Stomach smooth muscle (tissue), 2 donors: ENCODE measurements around the gene IGFL1.
"Not testable (repeated sequence)": the region's sequence is repeated elsewhere in the genome, so short reads cannot be mapped to it uniquely, and the experiment has no call there.

Source experiments
- H3K27ac ChIP-seq: one replicate; pipeline ENCODE4 v1.7.0; 2013; ENCODE audit warnings: mild to moderate bottlenecking, low read length, inconsistent platforms
- H3K27me3 ChIP-seq, 2 donors: one replicate each; pipeline ENCODE4 v1.7.0; 2013; ENCODE audit warnings: low read length in 2 of 2; ENCODE audit not compliant: insufficient read depth in 2 of 2, control insufficient read depth in 1 of 2
- H3K36me3 ChIP-seq, 2 donors: one replicate each; pipeline ENCODE4 v1.7.0; 2013; ENCODE audit warnings: low read length in 2 of 2; ENCODE audit not compliant: control insufficient read depth in 2 of 2, insufficient read depth in 2 of 2
- H3K4me1 ChIP-seq: one replicate; pipeline ENCODE4 v1.7.0; 2013; ENCODE audit warnings: low read length; ENCODE audit not compliant: control insufficient read depth, insufficient read depth
- H3K4me3 ChIP-seq, 2 donors: one replicate each; pipeline ENCODE4 v1.7.0; 2013; ENCODE audit warnings: low read length in 2 of 2
- H3K9ac ChIP-seq, 2 donors: one replicate each; pipeline ENCODE4 v1.7.0; 2013; ENCODE audit warnings: low read length in 2 of 2, mild to moderate bottlenecking in 1 of 2
- H3K9me3 ChIP-seq, 2 donors: one replicate each; pipeline ENCODE4 v1.7.0; 2013; ENCODE audit warnings: low read length in 2 of 2; ENCODE audit not compliant: control insufficient read depth in 2 of 2
- donor health status: healthy.
- donor health status: Pancreatic carcinoma.

The IGFL1 gene

GRCh38 chr19:46225558-46226004 is 4.0 kb upstream of the IGFL1 start:
- Histone ChIP-seq H3K9me3 (no peaks in the 10 kb centered on the region), H3K36me3 (no peaks in the 10 kb centered on the region), H3K9ac (no peak overlapping the region), H3K27ac (no peak overlapping the region), H3K4me3 (no peak overlapping the region), H3K4me1 (peaks cover 14% of the 10 kb centered on the region), H3K27me3 (peaks cover 15 to 29% of the 10 kb centered on the region in 2 donors)

GRCh38 chr19:46226438-46226973 is 3.0 kb upstream of the IGFL1 start:
- Histone ChIP-seq H3K4me3 (no peak overlapping the region), H3K9me3 (no peaks in the 10 kb centered on the region), H3K27ac (no peak overlapping the region), H3K4me1 (peaks cover 11% of the 10 kb centered on the region), H3K36me3 (no peaks in the 10 kb centered on the region), H3K27me3 (peaks cover 15 to 29% of the 10 kb centered on the region in 2 donors), H3K9ac (no peak overlapping the region)

- H3K27me3 ChIP-seq, result peaks cover 8 to 12% of the 10 kb centered on the region in 2 donors
- H3K4me3 ChIP-seq, result no peak overlapping the region
- H3K27ac ChIP-seq, result no peak overlapping the region
- H3K36me3 ChIP-seq, result no peaks in the 10 kb centered on the region
- no peaks in the 10 kb centered on the region for H3K9me3 ChIP-seq
- no peak overlapping the region for H3K9ac ChIP-seq
- no peaks in the 10 kb centered on the region for H3K4me1 ChIP-seq
These were observed 2.5 kb downstream of the IGFL1 start for GRCh38 chr19:46232029-46232428.

GRCh38 chr19:46232468-46232867 is 2.9 kb downstream of the IGFL1 start:
- no peak overlapping the region for H3K9ac ChIP-seq
- no peaks in the 10 kb centered on the region for H3K4me1 ChIP-seq
- H3K4me3 ChIP-seq, result no peak overlapping the region
- H3K27me3 ChIP-seq, result peaks cover 8% of the 10 kb centered on the region in 2 donors
- H3K36me3 ChIP-seq, result no peaks in the 10 kb centered on the region
- no peak overlapping the region for H3K27ac ChIP-seq
- no peaks in the 10 kb centered on the region for H3K9me3 ChIP-seq

GRCh38 chr19:46232938-46233621 is 3.5 kb downstream of the IGFL1 start:
- Histone ChIP-seq H3K9me3 (no peaks in the 10 kb centered on the region), H3K4me1 (no peaks in the 10 kb centered on the region), H3K27ac (no peak overlapping the region), H3K36me3 (no peaks in the 10 kb centered on the region), H3K4me3 (no peak overlapping the region), H3K27me3 (peaks cover 8% of the 10 kb centered on the region in 2 donors), H3K9ac (no peak overlapping the region)

- not testable (repeated sequence) for H3K27ac ChIP-seq, H3K9me3 ChIP-seq, H3K9ac ChIP-seq, H3K36me3 ChIP-seq, H3K27me3 ChIP-seq, H3K4me1 ChIP-seq, H3K4me3 ChIP-seq
These were observed 4.3 kb downstream of the IGFL1 start for GRCh38 chr19:46233871-46234270.

GRCh38 chr19:46238141-46238540 is 8.6 kb downstream of the IGFL1 start:
- H3K36me3 ChIP-seq, H3K4me1 ChIP-seq, H3K4me3 ChIP-seq, H3K27ac ChIP-seq, H3K9ac ChIP-seq, H3K27me3 ChIP-seq, H3K9me3 ChIP-seq: not testable (repeated sequence)

GRCh38 chr19:46239193-46240024 is 9.9 kb downstream of the IGFL1 start:
- Histone ChIP-seq H3K27me3 (peaks cover 2 to 4% of the 10 kb centered on the region in 2 donors), H3K27ac (no peak overlapping the region), H3K36me3 (no peaks in the 10 kb centered on the region), H3K9me3 (no peaks in the 10 kb centered on the region), H3K4me1 (no peaks in the 10 kb centered on the region), H3K4me3 (no peak overlapping the region), H3K9ac (no peak overlapping the region)

- Histone ChIP-seq H3K9me3 (no peaks in the 10 kb centered on the region), H3K4me3 (no peak overlapping the region), H3K27ac (no peak overlapping the region), H3K4me1 (no peaks in the 10 kb centered on the region), H3K36me3 (no peaks in the 10 kb centered on the region), H3K27me3 (peaks cover 2 to 4% of the 10 kb centered on the region in 2 donors), H3K9ac (no peak overlapping the region)
These were observed 11.2 kb downstream of the IGFL1 start for GRCh38 chr19:46240693-46241092.

- Histone ChIP-seq H3K36me3 (no peaks in the 10 kb centered on the region), H3K27ac (no peak overlapping the region), H3K4me3 (no peak overlapping the region), H3K27me3 (peaks cover 0 to 4% of the 10 kb centered on the region in 2 donors), H3K4me1 (no peaks in the 10 kb centered on the region), H3K9me3 (no peaks in the 10 kb centered on the region), H3K9ac (no peak overlapping the region)
These were observed 12.1 kb downstream of the IGFL1 start for GRCh38 chr19:46241626-46242025.
